ENCODE measurements around the gene LAMA3. TPM values are rescaled to one million over a fixed set of nuclear protein-coding genes. Genes with fewer than 3 reads are reported as not detected.

Gene LAMA3
- total and polyA plus RNA-seq, 12 donors: 1.6 to 10.2 (median 4.0) TPM

GRCh38 chr18:23667114-23667513 is 22.1 kb upstream of the LAMA3 start:
- Histone ChIP-seq H3K36me3 (replicated peaks in 1 of 2) (no peaks in the 10 kb centered on the region), H3K27ac (no peak overlapping the region), H3K27me3 (no peaks in the 10 kb centered on the region), H3K4me1 (replicated peaks in 1 of 2) (peaks cover 4 to 8% of the 10 kb centered on the region in 2 donors), H3K4me3 (no peak overlapping the region), H3K9me3 (replicated peaks in 1 of 3) (no peaks in the 10 kb centered on the region)
- DNase-seq: no peak
- TF ChIP-seq CTCF (IDR thresholded peaks at IDR 0.05) (no peak), POLR2A (IDR thresholded peaks at IDR 0.05) (no peak)
- intact Hi-C loops (cut with DNase I): no loop called here
- 74 to 100% (median 78%) methylated on average over 1 of the region's 1 CpG for WGBS, 4 donors

- Histone ChIP-seq H3K27ac (no peak overlapping the region), H3K4me3 (no peak overlapping the region), H3K4me1 (replicated peaks in 1 of 2) (no peaks in the 10 kb centered on the region), H3K36me3 (replicated peaks in 1 of 2) (no peaks in the 10 kb centered on the region), H3K9me3 (replicated peaks in 1 of 3) (no peaks in the 10 kb centered on the region), H3K27me3 (no peaks in the 10 kb centered on the region)
- no peak for DNase-seq
- 35 to 54% (median 51%) methylated on average over 4 of the region's 4 CpGs for WGBS, 4 donors
- TF ChIP-seq POLR2A (IDR thresholded peaks at IDR 0.05): no peak
- TF ChIP-seq CTCF (IDR thresholded peaks at IDR 0.05): no peak
- intact Hi-C loops (cut with DNase I): no loop called here
Observed at GRCh38 chr18:23668731-23669130, 20.5 kb upstream of the LAMA3 start.

- 81 to 89% (median 85%) methylated on average over 8 of the region's 8 CpGs for WGBS, 4 donors
- TF ChIP-seq CTCF (IDR thresholded peaks at IDR 0.05) (no peak), POLR2A (IDR thresholded peaks at IDR 0.05) (no peak)
- Histone ChIP-seq H3K27me3 (no peaks in the 10 kb centered on the region), H3K4me3 (no peak overlapping the region), H3K4me1 (replicated peaks in 1 of 2) (no peaks in the 10 kb centered on the region), H3K27ac (no peak overlapping the region), H3K9me3 (replicated peaks in 1 of 3) (no peaks in the 10 kb centered on the region), H3K36me3 (replicated peaks in 1 of 2) (no peaks in the 10 kb centered on the region)
- no peak for DNase-seq
- intact Hi-C loops (cut with DNase I): no loop called here
Observed at GRCh38 chr18:23669202-23669766, 20.0 kb upstream of the LAMA3 start.

- 73 to 91% (median 87%) methylated on average over 4 of the region's 4 CpGs for WGBS, 4 donors
- DNase-seq: no peak
- no peak overlapping the region for H3K27ac ChIP-seq
- no peaks in the 10 kb centered on the region for H3K4me1 ChIP-seq (replicated peaks in 1 of 2)
- no peaks in the 10 kb centered on the region for H3K27me3 ChIP-seq
- no peaks in the 10 kb centered on the region for H3K36me3 ChIP-seq (replicated peaks in 1 of 2)
- no peaks in the 10 kb centered on the region for H3K9me3 ChIP-seq (replicated peaks in 1 of 3)
- TF ChIP-seq CTCF (IDR thresholded peaks at IDR 0.05) (no peak), POLR2A (IDR thresholded peaks at IDR 0.05) (no peak)
- intact Hi-C loops (cut with DNase I): no loop called here
- H3K4me3 ChIP-seq: no peak overlapping the region
Observed at GRCh38 chr18:23669804-23670405, 19.3 kb upstream of the LAMA3 start.

Measured in adrenal gland (tissue), 12 donors.